Keratinocyte (primary cell): Measurements from ENCODE around the gene CD300LD. TPM values are rescaled to one million over a fixed set of nuclear protein-coding genes. Genes with fewer than 3 reads are reported as not detected.
"Not testable (repeated sequence)": the region's sequence is repeated elsewhere in the genome, so short reads cannot be mapped to it uniquely, and the experiment has no call there.

ENCODE experiments used
- DNase-seq: peaks from one replicate; pipeline ENCODE4 v3.0.0-alpha.2; 2011; ENCODE audit warnings: low read depth, missing footprints, low spot score
- FAIRE-seq: peaks from 2 replicates; lab custom pipeline; 2011; peaks lifted over from hg19 to GRCh38; lab: Jason Lieb, UNC
- H2AFZ ChIP-seq: 2 replicates; pipeline ENCODE4 v1.6.0; 2012; ENCODE audit warnings: low read length, control low read depth, inconsistent platforms; ENCODE audit not compliant: control insufficient read depth
- H3K27ac ChIP-seq: 2 replicates; pipeline ENCODE4 v1.5.1; 2011; ENCODE audit warnings: low read length; ENCODE audit not compliant: control insufficient read depth, insufficient read depth
- H3K27me3 ChIP-seq: 3 replicates; pipeline ENCODE4 v1.6.0; 2011; ENCODE audit warnings: low read length; ENCODE audit not compliant: control insufficient read depth, insufficient read depth; ENCODE audit errors: extremely low read depth
- H3K36me3 ChIP-seq, 2 experiments: 2 replicates in 1 of 2; 3 replicates in 1 of 2; pipeline ENCODE4 v1.5.1; 2011; ENCODE audit warnings: low read length in 2 of 2, mild to moderate bottlenecking in 1 of 2; ENCODE audit not compliant: control insufficient read depth in 2 of 2, insufficient read depth in 2 of 2; ENCODE audit errors: extremely low read depth in 1 of 2
- H3K4me1 ChIP-seq: 3 replicates; pipeline ENCODE4 v1.5.1; 2011; ENCODE audit warnings: low read length; ENCODE audit not compliant: control insufficient read depth, insufficient read depth; ENCODE audit errors: extremely low read depth
- H3K4me2 ChIP-seq: 3 replicates; pipeline ENCODE4 v1.6.0; 2011; ENCODE audit warnings: low read depth, low read length; ENCODE audit not compliant: control insufficient read depth, insufficient read depth; ENCODE audit errors: extremely low read depth
- H3K4me3 ChIP-seq, 3 experiments: fragments of 200-600 bp in 1 of 3; sonication (generic) in 1 of 3; 2 replicates in 2 of 3; 3 replicates in 1 of 3; pipeline ENCODE4 v1.5.1; 2011 to 2016; ENCODE audit warnings: low read length in 3 of 3, mild to moderate bottlenecking in 3 of 3, control low read depth in 2 of 3, inconsistent platforms in 1 of 3, low read depth in 1 of 3, mixed read lengths in 1 of 3, mixed run types in 1 of 3, moderate library complexity in 1 of 3; ENCODE audit not compliant: control insufficient read depth in 2 of 3, insufficient read depth in 2 of 3; ENCODE audit errors: extremely low read depth in 1 of 3
- H3K79me2 ChIP-seq: 2 replicates; pipeline ENCODE4 v1.6.0; 2012; ENCODE audit warnings: low read length; ENCODE audit not compliant: control insufficient read depth, insufficient read depth
- H3K9ac ChIP-seq: 3 replicates; pipeline ENCODE4 v1.6.0; 2011; ENCODE audit warnings: low read length; ENCODE audit not compliant: control insufficient read depth, insufficient read depth; ENCODE audit errors: extremely low read depth
- H3K9me1 ChIP-seq: 3 replicates; pipeline ENCODE4 v1.6.0; 2011; ENCODE audit warnings: low read length; ENCODE audit not compliant: control insufficient read depth, insufficient read depth; ENCODE audit errors: extremely low read depth
- H3K9me3 ChIP-seq: 2 replicates; pipeline ENCODE4 v1.5.1; 2012; ENCODE audit warnings: low read depth, low read length; ENCODE audit not compliant: control insufficient read depth
- H4K20me1 ChIP-seq: 3 replicates; pipeline ENCODE4 v1.6.0; 2011; ENCODE audit warnings: low read length; ENCODE audit not compliant: control insufficient read depth, insufficient read depth; ENCODE audit errors: extremely low read depth
- CTCF ChIP-seq, 3 experiments: IDR thresholded peaks in 1 of 3; conservative IDR thresholded peaks in 1 of 3; optimal IDR thresholded peaks in 1 of 3; 2 replicates in 2 of 3; 3 replicates in 1 of 3; pipeline versions ENCODE3 to v1.5.1; 2011; ENCODE audit warnings: low read length in 3 of 3, mild to moderate bottlenecking in 3 of 3, moderate library complexity in 2 of 3, control low read depth in 1 of 3, inconsistent platforms in 1 of 3; ENCODE audit not compliant: insufficient read depth in 2 of 3; ENCODE audit errors: extremely low read depth in 1 of 3
- EZH2 ChIP-seq: IDR thresholded peaks from one replicate; pipeline ENCODE4 v1.6.1; 2012; ENCODE audit warnings: inconsistent platforms, mild to moderate bottlenecking, low read length, moderate library complexity
- dilution Hi-C: fragments of 300-500 bp; cut with MboI; formaldehyde crosslinking; loops from one replicate; pipeline ENCODE4 v1.7.0; 2020; ENCODE audit warnings: low sequenced_read_pairs; ENCODE audit not compliant: extremely low pct_ligation_motif_present
- polyA plus RNA-seq, 5 experiments: library from polyadenylated mRNA; depleted of rRNA in 3 of 5; stranded (reverse) in 3 of 5; stranded (forward) in 1 of 5; unstranded in 1 of 5; fragments of >200 nt; gene quantifications; 1 replicate in 1 of 5; 2 replicates in 3 of 5; 3 replicates in 1 of 5; pipeline versions ENCODE4 v1.2.1 to v1.2.3, GENCODE V29; 2011 to 2012; ENCODE audit warnings: missing spikeins in 2 of 5, low read depth in 1 of 5, low replicate concordance in 1 of 5

The CD300LD gene
- polyA plus RNA-seq, 1 donor (not counting 4 experiments of a cell fraction or from before 2014, with no cell fraction given): not detected

- no peak overlapping the region for H2AFZ ChIP-seq
- no peak for TF ChIP-seq EZH2
- no peak for TF ChIP-seq CTCF (optimal IDR thresholded peaks at IDR 0.05 in 1 of 3, IDR thresholded peaks at IDR 0.05 in 1 of 3, conservative IDR thresholded peaks at IDR 0.05 in 1 of 3; ENCODE audit: extremely low read depth in 1 of 3, insufficient read depth in 2 of 3, low read length in 3 of 3)
- no peaks in the 10 kb centered on the region for H3K4me1 ChIP-seq
- H3K27ac ChIP-seq: no peak overlapping the region
- H3K9ac ChIP-seq: no peak overlapping the region
- no peaks in the 10 kb centered on the region for H3K36me3 ChIP-seq
- FAIRE-seq (no peak), DNase-seq (no peak)
- dilution Hi-C loops: no loop called here
- no peak overlapping the region for H3K4me3 ChIP-seq
- H3K79me2 ChIP-seq: no peaks in the 10 kb centered on the region
- H3K9me1 ChIP-seq: no peaks in the 10 kb centered on the region
- peaks cover 11% of the 10 kb centered on the region for H3K27me3 ChIP-seq
- no peaks in the 10 kb centered on the region for H4K20me1 ChIP-seq
- no peak overlapping the region for H3K4me2 ChIP-seq
- no peaks in the 10 kb centered on the region for H3K9me3 ChIP-seq
Measured at GRCh38 chr17:74637265-74637664, 45.2 kb upstream of the CD300LD start.

- H3K9ac ChIP-seq, H3K4me3 ChIP-seq, H3K4me1 ChIP-seq, H3K9me1 ChIP-seq, DNase-seq, H3K36me3 ChIP-seq, H3K9me3 ChIP-seq, H4K20me1 ChIP-seq, H3K4me2 ChIP-seq, H3K27ac ChIP-seq, H3K79me2 ChIP-seq, FAIRE-seq, dilution Hi-C loops, H2AFZ ChIP-seq: not testable (repeated sequence)
- H3K27me3 ChIP-seq: peaks cover 11% of the 10 kb centered on the region
Measured at GRCh38 chr17:74636541-74637085, 44.5 kb upstream of the CD300LD start.

DNA sequence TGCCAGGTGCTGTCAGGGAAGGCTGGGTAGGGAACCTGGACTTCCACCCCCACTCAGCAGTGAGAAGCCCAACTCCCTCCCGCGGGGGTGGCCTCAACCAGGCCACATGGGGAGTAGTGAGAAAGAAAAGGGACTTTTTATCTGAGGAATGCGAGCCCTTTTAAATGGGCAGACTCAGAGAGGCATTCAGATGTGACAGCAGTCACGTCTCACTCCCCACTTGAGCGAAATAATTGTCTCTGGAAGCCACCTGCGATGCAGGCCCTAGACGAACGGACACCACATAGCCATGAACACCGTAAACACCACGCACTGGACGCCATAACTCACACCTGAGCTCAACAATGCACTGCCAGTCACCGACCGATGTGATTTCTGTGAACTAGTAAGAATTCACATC is 43.3 kb upstream of the CD300LD start:
- DNase-seq: no peak
- dilution Hi-C loops: no loop called here
- Histone ChIP-seq H3K79me2 (no peaks in the 10 kb centered on the region), H3K4me1 (no peaks in the 10 kb centered on the region), H3K9me3 (no peaks in the 10 kb centered on the region), H2AFZ (no peak overlapping the region), H3K4me3 (no peak overlapping the region), H3K36me3 (no peaks in the 10 kb centered on the region), H4K20me1 (no peaks in the 10 kb centered on the region), H3K27ac (no peak overlapping the region), H3K9me1 (no peaks in the 10 kb centered on the region), H3K9ac (no peak overlapping the region), H3K4me2 (no peak overlapping the region), H3K27me3 (peaks cover 5% of the 10 kb centered on the region)
- FAIRE-seq: no peak
- no peak for TF ChIP-seq CTCF (optimal IDR thresholded peaks at IDR 0.05 in 1 of 3, IDR thresholded peaks at IDR 0.05 in 1 of 3, conservative IDR thresholded peaks at IDR 0.05 in 1 of 3; ENCODE audit: extremely low read depth in 1 of 3, insufficient read depth in 2 of 3, low read length in 3 of 3)
- no peak for TF ChIP-seq EZH2
